ENCODE measurements around the gene SLC17A9.

DNA sequence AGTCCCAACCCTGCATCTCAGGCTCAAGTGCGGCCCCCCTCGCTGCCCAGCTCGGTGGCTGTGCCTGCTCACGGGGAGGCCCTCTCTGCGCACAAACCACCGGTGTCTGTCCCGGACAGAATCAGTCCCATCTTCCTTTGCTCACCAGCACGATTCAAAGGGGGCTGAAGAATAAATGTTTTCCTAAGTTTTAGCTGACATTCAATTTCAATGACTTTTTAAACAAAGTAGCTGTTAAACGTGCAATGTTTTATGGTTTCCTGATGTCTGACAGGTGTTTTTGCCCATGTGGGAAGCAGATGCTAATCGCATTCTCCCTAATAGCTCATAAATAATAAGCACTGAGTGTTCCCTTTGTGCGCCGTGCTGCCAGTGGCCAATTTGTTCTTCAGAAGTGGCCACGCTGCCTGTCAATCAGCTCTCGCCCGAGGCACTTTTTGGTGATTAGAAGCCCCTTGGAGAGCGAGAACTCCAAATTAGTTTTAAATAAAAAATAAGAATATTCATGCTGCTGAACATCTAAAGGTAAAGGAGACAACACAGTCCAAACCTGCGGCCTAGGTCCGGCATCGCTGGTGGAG, 28.0 kb downstream of the SLC17A9 start:
- TF ChIP-seq GATA3 (IDR thresholded peaks at IDR 0.05; ENCODE audit: low read depth, low read length), result no peak
- TF ChIP-seq GATA2 (IDR thresholded peaks at IDR 0.05; ENCODE audit: low read depth, low read length), result no peak

Measured in SH-SY5Y (cell line).